Vagina (tissue), 2 donors: ENCODE results near the gene WSB2.

Experiments used
- POLR2A ChIP-seq, 2 donors: fragments of 450-650 bp; IDR thresholded peaks; one replicate each; pipeline ENCODE4 v1.6.1; 2017; ENCODE audit warnings: antibody characterized with exemption in 2 of 2, mild to moderate bottlenecking in 2 of 2, moderate library complexity in 2 of 2
- TF ChIP-seq, protein P1 (sequence below), 3 experiments: fragments of 450-650 bp in 2 of 3; fragments of 200-600 bp in 1 of 3; sonication (generic) in 1 of 3; IDR thresholded peaks; one replicate each; pipeline ENCODE4 v1.5.1; 2017 to 2019; ENCODE audit warnings: antibody characterized with exemption in 3 of 3, mild to moderate bottlenecking in 2 of 3, moderate library complexity in 2 of 3

GRCh38 chr12:118052324-118053070 lies 8.5 kb downstream of the WSB2 start:
- no peak for TF ChIP-seq POLR2A (IDR thresholded peaks at IDR 0.05)
- TF ChIP-seq, protein P1, sequence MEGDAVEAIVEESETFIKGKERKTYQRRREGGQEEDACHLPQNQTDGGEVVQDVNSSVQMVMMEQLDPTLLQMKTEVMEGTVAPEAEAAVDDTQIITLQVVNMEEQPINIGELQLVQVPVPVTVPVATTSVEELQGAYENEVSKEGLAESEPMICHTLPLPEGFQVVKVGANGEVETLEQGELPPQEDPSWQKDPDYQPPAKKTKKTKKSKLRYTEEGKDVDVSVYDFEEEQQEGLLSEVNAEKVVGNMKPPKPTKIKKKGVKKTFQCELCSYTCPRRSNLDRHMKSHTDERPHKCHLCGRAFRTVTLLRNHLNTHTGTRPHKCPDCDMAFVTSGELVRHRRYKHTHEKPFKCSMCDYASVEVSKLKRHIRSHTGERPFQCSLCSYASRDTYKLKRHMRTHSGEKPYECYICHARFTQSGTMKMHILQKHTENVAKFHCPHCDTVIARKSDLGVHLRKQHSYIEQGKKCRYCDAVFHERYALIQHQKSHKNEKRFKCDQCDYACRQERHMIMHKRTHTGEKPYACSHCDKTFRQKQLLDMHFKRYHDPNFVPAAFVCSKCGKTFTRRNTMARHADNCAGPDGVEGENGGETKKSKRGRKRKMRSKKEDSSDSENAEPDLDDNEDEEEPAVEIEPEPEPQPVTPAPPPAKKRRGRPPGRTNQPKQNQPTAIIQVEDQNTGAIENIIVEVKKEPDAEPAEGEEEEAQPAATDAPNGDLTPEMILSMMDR (IDR thresholded peaks at IDR 0.05) = no peak
